ENCODE data around the gene TJP1.

- TF ChIP-seq CTCF (IDR thresholded peaks at IDR 0.05) (no peak), POLR2A (IDR thresholded peaks at IDR 0.05) (no peak)
Observed at GRCh38 chr15:29857221-29857789, 35.0 kb upstream of the TJP1 start.
